ENCODE results near the gene MPPE1. TPM values are rescaled to one million over a fixed set of nuclear protein-coding genes. Genes with fewer than 3 reads are reported as not detected.
"Not testable (repeated sequence)": the region's sequence is repeated elsewhere in the genome, so short reads cannot be mapped to it uniquely, and the experiment has no call there.

The MPPE1 gene
- total RNA-seq, 6 experiments from 2014 or later, result 23.2 to 40.9 (median 30.7) TPM

- ATAC-seq (no peak), DNase-seq (no peak)
- TF ChIP-seq POLR2A (IDR thresholded peaks at IDR 0.05) (no peak), CTCF (IDR thresholded peaks at IDR 0.05) (no peak)
- peaks cover 0 to 14% (median 0%) of the 10 kb centered on the region in 4 donors for H3K4me1 ChIP-seq
- H3K27me3 ChIP-seq, result no peaks in the 10 kb centered on the region
- 94% methylated on average over 5 of the region's 7 CpGs for WGBS (ENCODE audit: insufficient coverage, low coverage, low lambda C conversion rate, missing lambda C conversion rate)
- H3K4me3 ChIP-seq, result no peak overlapping the region
- intact Hi-C loops (cut with DNase I), result no loop called here
- no peaks in the 10 kb centered on the region for H3K9me3 ChIP-seq
- H3K36me3 ChIP-seq, result no peaks in the 10 kb centered on the region
- no peak overlapping the region for H3K27ac ChIP-seq
Observed at GRCh38 chr18:11859282-11859830, 48.8 kb downstream of the MPPE1 start.

DNA sequence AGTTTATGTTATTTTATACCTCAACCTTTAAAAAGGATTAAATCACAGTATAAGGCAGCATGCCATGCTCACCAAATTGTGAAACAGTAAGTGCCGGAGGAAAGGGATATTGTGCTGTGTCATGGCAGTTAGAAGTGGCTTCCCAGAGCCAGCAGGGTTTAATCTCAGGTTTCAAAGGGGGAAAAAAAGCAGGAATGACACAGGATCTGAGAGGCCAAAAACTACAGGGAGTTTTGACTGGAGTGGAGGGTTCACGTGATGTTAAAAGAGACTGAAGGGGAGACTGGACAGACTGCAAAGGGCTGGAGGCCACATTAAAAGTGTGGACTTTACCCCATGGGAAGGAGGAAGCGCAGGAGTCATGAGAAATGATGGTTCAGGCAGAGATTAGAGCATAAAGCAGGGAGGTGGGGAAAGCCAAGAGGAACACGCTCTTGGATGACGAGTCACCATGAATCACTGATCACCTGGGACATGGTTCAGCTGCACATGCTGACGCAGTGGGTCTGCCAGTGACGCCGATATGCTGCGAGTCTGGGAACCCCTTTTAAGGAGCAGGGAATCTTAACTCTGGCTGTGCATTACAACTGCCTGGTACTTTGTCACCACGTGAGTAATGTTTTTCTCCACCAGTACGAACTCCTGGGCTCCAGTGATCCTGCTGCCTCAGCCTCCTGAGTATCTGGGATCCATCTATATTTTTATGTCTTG is 50.8 kb downstream of the MPPE1 start:
- H3K4me1 ChIP-seq, result peaks cover 0 to 30% (median 8%) of the 10 kb centered on the region in 4 donors
- peak overlapping the region in 1 of 3 donors; percentile 1 for H3K4me3 ChIP-seq
- ATAC-seq (peak in 3 of 4 donors; percentile 67 to 81 (median 75)), DNase-seq (peak in 1 of 3 donors; percentile 36)
- 57% methylated on average over 7 of the region's 11 CpGs for WGBS (ENCODE audit: insufficient coverage, low coverage, low lambda C conversion rate, missing lambda C conversion rate)
- TF ChIP-seq CTCF (IDR thresholded peaks at IDR 0.05) (no peak), POLR2A (IDR thresholded peaks at IDR 0.05) (no peak)
- no peaks in the 10 kb centered on the region for H3K36me3 ChIP-seq
- H3K9me3 ChIP-seq, result no peaks in the 10 kb centered on the region
- H3K27me3 ChIP-seq, result no peaks in the 10 kb centered on the region
- peak overlapping the region in 2 of 3 donors; percentile 11 to 44 for H3K27ac ChIP-seq
- intact Hi-C loops (cut with DNase I), result no loop called here

DNA sequence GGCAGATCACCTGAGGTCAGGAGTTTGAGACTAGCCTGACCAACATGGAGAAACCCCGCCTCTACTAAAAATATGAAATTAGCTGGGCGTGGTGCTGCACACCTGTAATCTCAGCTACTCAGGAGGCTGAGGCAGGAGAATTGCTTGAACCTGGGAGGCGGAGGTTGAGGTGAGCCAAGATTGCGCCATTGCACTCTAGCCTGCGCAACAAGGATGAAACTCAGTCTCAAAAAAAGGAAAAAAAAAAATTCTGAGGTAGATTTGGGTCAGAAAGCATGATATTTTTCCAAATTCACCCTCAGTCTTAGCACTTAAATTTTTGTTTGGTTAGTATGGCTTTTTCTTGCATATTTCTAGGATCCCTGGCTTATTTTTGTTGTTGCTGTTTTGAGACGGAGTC is 53.6 kb downstream of the MPPE1 start:
- H3K27me3 ChIP-seq; H3K4me3 ChIP-seq; H3K36me3 ChIP-seq; intact Hi-C loops (cut with DNase I); DNase-seq; H3K9me3 ChIP-seq; H3K27ac ChIP-seq; ATAC-seq: not testable (repeated sequence)
- peaks cover 0 to 31% (median 8%) of the 10 kb centered on the region in 4 donors for H3K4me1 ChIP-seq
- 71% methylated on average over 4 of the region's 6 CpGs for WGBS (ENCODE audit: insufficient coverage, low coverage, low lambda C conversion rate, missing lambda C conversion rate)

- no peaks in the 10 kb centered on the region for H3K9me3 ChIP-seq
- DNase-seq, result peak; percentile 54 to 70 (median 58)
- intact Hi-C loops (cut with DNase I), result no loop called here
- peak; percentile 38 to 43 (median 40) for ATAC-seq
- no peaks in the 10 kb centered on the region for H3K36me3 ChIP-seq
- H3K27me3 ChIP-seq, result no peaks in the 10 kb centered on the region
- H3K4me1 ChIP-seq, result peaks cover 0 to 27% (median 8%) of the 10 kb centered on the region in 4 donors
- H3K27ac ChIP-seq, result peak overlapping the region; percentile 84 to 94 (median 91)
- 0% methylated on average over 3 of the region's 23 CpGs for WGBS (ENCODE audit: insufficient coverage, low coverage, low lambda C conversion rate, missing lambda C conversion rate)
- TF ChIP-seq POLR2A (IDR thresholded peaks at IDR 0.05), result no peak
- TF ChIP-seq CTCF (IDR thresholded peaks at IDR 0.05), result no peak
- peak overlapping the region; percentile 81 to 93 (median 88) for H3K4me3 ChIP-seq
Observed at GRCh38 chr18:11851806-11852337, 56.2 kb downstream of the MPPE1 start.

Data from right lobe of liver (tissue), 6 donors.